IMR-90 (cell line): Measurements from ENCODE around the gene RADIL. TPM values are rescaled to one million over a fixed set of nuclear protein-coding genes. Genes with fewer than 3 reads are reported as not detected.

Experiments used
- ATAC-seq: fragments of 200-7000 bp; cut with Tn5 transposase; 2 replicates; pipeline ENCODE4 v1.9.1; 2020; ENCODE audit warnings: low read depth, mild to moderate bottlenecking, moderate library complexity
- BruUV-seq: library from RNA; stranded (reverse); fragments of 400-500 nt; replicated peaks from 2 replicates; lab custom pipeline; 2021; lab: Mats Ljungman, UMichigan
- CTCF ChIA-PET: fragments of 300-600 bp; formaldehyde crosslinking; extraction: SDS; loops from one replicate; lab custom pipeline; 2021; ENCODE audit warnings: antibody characterized with exemption; lab: Yijun Ruan, JAX
- POLR2A ChIA-PET: fragments of 300-600 bp; sonication (Branson Sonifier 250); formaldehyde crosslinking; loops from one replicate; lab custom pipeline; 2022; ENCODE audit warnings: antibody characterized with exemption; ENCODE audit not compliant: unreplicated experiment; lab: Charles Lee
- DNase-seq: peaks from one replicate; pipeline ENCODE4 v3.0.0; 2013
- H2AFZ ChIP-seq: replicated peaks from 2 replicates; pipeline ENCODE3; 2013; ENCODE audit warnings: low read length, mild to moderate bottlenecking; ENCODE audit not compliant: poor library complexity
- H2AK5ac ChIP-seq: 2 replicates; pipeline ENCODE4 v1.6.1; 2013; ENCODE audit warnings: low read depth, low read length, inconsistent platforms
- H2AK9ac ChIP-seq: replicated peaks from 2 replicates; pipeline ENCODE3; 2013; ENCODE audit warnings: mild to moderate bottlenecking, low read depth, low read length, moderate library complexity; ENCODE audit not compliant: poor library complexity
- H2BK120ac ChIP-seq: 2 replicates; pipeline ENCODE4 v1.6.1; 2013; ENCODE audit warnings: low read depth, low read length, inconsistent platforms
- H2BK15ac ChIP-seq: 3 replicates; pipeline ENCODE4 v1.6.1; 2013; ENCODE audit warnings: low read depth, low read length, inconsistent platforms
- H2BK20ac ChIP-seq: 2 replicates; pipeline ENCODE4 v1.6.1; 2013; ENCODE audit warnings: low read depth, mild to moderate bottlenecking, inconsistent platforms, low read length, moderate library complexity
- H2BK5ac ChIP-seq: 2 replicates; pipeline ENCODE4 v1.6.1; 2013; ENCODE audit warnings: mild to moderate bottlenecking, low read depth, low read length, inconsistent platforms; ENCODE audit not compliant: poor library complexity, severe bottlenecking
- H3K14ac ChIP-seq: replicated peaks from 2 replicates; pipeline ENCODE4 v1.6.1; 2013; ENCODE audit warnings: low read depth, low read length, inconsistent platforms
- H3K18ac ChIP-seq: 2 replicates; pipeline ENCODE4 v1.6.1; 2013; ENCODE audit warnings: low read depth, low read length, control low read depth
- H3K23ac ChIP-seq: 2 replicates; pipeline ENCODE4 v1.6.1; 2013; ENCODE audit warnings: low read depth, low read length, inconsistent platforms
- H3K27ac ChIP-seq: 2 replicates; pipeline ENCODE4 v1.5.1; 2013; ENCODE audit warnings: mild to moderate bottlenecking, control low read depth, low read length; ENCODE audit not compliant: insufficient read depth
- H3K27me3 ChIP-seq: 2 replicates; pipeline ENCODE4 v1.6.1; 2013; ENCODE audit warnings: low read length; ENCODE audit not compliant: control insufficient read depth, insufficient read depth
- H3K36me3 ChIP-seq: 2 replicates; pipeline ENCODE4 v1.6.1; 2013; ENCODE audit warnings: low read length, mixed read lengths; ENCODE audit not compliant: control insufficient read depth, insufficient read depth
- H3K4ac ChIP-seq: 2 replicates; pipeline ENCODE4 v1.6.1; 2013; ENCODE audit warnings: low read depth, low read length, inconsistent platforms
- H3K4me1 ChIP-seq: 2 replicates; pipeline ENCODE4 v1.6.1; 2013; ENCODE audit warnings: low read length, mixed read lengths; ENCODE audit not compliant: control insufficient read depth, insufficient read depth
- H3K4me2 ChIP-seq: 2 replicates; pipeline ENCODE4 v1.6.1; 2013; ENCODE audit warnings: low read depth, mild to moderate bottlenecking, control low read depth, low read length, moderate library complexity
- H3K4me3 ChIP-seq: 2 replicates; pipeline ENCODE4 v1.5.1; 2013; ENCODE audit warnings: low read depth, mild to moderate bottlenecking, control low read depth, low read length, moderate library complexity; ENCODE audit not compliant: insufficient read depth
- H3K56ac ChIP-seq: 2 replicates; pipeline ENCODE4 v1.6.1; 2013; ENCODE audit warnings: low read length, inconsistent platforms; ENCODE audit not compliant: insufficient read depth; ENCODE audit errors: extremely low read depth
- H3K79me1 ChIP-seq, 2 experiments: 2 replicates each; pipeline ENCODE4 v1.6.1; 2013; ENCODE audit warnings: low read length in 2 of 2, inconsistent platforms in 1 of 2, low read depth in 1 of 2
- H3K9ac ChIP-seq: 2 replicates; pipeline ENCODE4 v1.6.1; 2013; ENCODE audit warnings: low read depth, low read length, control low read depth
- H3K9me1 ChIP-seq: 2 replicates; pipeline ENCODE4 v1.6.1; 2013; ENCODE audit warnings: low read length, inconsistent platforms; ENCODE audit not compliant: insufficient read depth
- H3K9me3 ChIP-seq: 2 replicates; pipeline ENCODE4 v1.6.1; 2013; ENCODE audit warnings: low read length; ENCODE audit not compliant: control insufficient read depth, insufficient read depth
- H4K20me1 ChIP-seq: 2 replicates; pipeline ENCODE4 v1.6.1; 2013; ENCODE audit warnings: low read length, inconsistent platforms; ENCODE audit not compliant: insufficient read depth
- H4K5ac ChIP-seq: 2 replicates; pipeline ENCODE4 v1.6.1; 2013; ENCODE audit warnings: mild to moderate bottlenecking, low read depth, low read length, control low read depth
- H4K8ac ChIP-seq, 2 experiments: 2 replicates each; pipeline ENCODE4 v1.6.1; 2013; ENCODE audit warnings: low read depth in 2 of 2, low read length in 2 of 2, control low read depth in 1 of 2, inconsistent platforms in 1 of 2
- H4K91ac ChIP-seq: 2 replicates; pipeline ENCODE4 v1.6.1; 2013; ENCODE audit warnings: low read depth, low read length, inconsistent platforms; ENCODE audit not compliant: insufficient read depth
- FOS ChIP-seq: fragments of 150-350 bp; IDR thresholded peaks from 2 replicates; pipeline ENCODE4 v1.6.1; 2016; ENCODE audit warnings: low read depth, low read length
- MAFK ChIP-seq: IDR thresholded peaks from 2 replicates; pipeline ENCODE4 v1.6.1; 2012; ENCODE audit warnings: low read depth, low read length, improper control_type of control experiment
- RAD21 ChIP-seq: IDR thresholded peaks from 2 replicates; pipeline ENCODE4 v1.6.1; 2012; ENCODE audit warnings: low read length, improper control_type of control experiment
- RCOR1 ChIP-seq: IDR thresholded peaks from 2 replicates; pipeline ENCODE4 v1.6.1; 2012; ENCODE audit warnings: mild to moderate bottlenecking, low read length, improper control_type of control experiment; ENCODE audit not compliant: insufficient replicate concordance
- SMC3 ChIP-seq: fragments of 150-350 bp; IDR thresholded peaks from 2 replicates; pipeline ENCODE4 v1.6.1; 2016; ENCODE audit warnings: low read depth, mild to moderate bottlenecking, antibody characterized with exemption, low read length, moderate library complexity
- WGBS, 2 experiments: methylation state at CpG; one replicate each; pipeline versions ENCODE4 v1.1.5 to v1.1.7; 2013; ENCODE audit warnings: missing lambda C conversion rate in 2 of 2; ENCODE audit not compliant: insufficient read length in 1 of 2; ENCODE audit errors: extremely low coverage in 2 of 2; 5-methylcytosine and 5-hydroxymethylcytosine counted together
- dilution Hi-C: fragments of 300-500 bp; cut with HindIII; formaldehyde crosslinking; loops from one replicate; pipeline ENCODE4 v1.14.3; 2018; ENCODE audit warnings: low sequenced_read_pairs; ENCODE audit not compliant: unreplicated experiment
- in situ Hi-C: fragments of 300-500 bp; cut with MboI; formaldehyde crosslinking; loops from 3 replicates; pipeline ENCODE4 v1.14.3; 2019; ENCODE audit warnings: low sequenced_read_pairs, inconsistent platforms, mixed read lengths
- intact Hi-C: fragments of 100-400 bp; cut with micrococcal nuclease; formaldehyde crosslinking; loops from 2 replicates; pipeline ENCODE4 v1.10.0; 2022
- polyA plus RNA-seq, 3 experiments: library from polyadenylated mRNA; depleted of rRNA; stranded (reverse); fragments of >200 nt; gene quantifications; 2 replicates each; pipeline ENCODE4 v1.2.3, GENCODE V29; 2012; ENCODE audit warnings: low replicate concordance in 1 of 3
- total RNA-seq: library from RNA; depleted of rRNA; stranded (reverse); fragments of >200 nt; gene quantifications from 2 replicates; pipeline ENCODE4 v1.2.3, GENCODE V29; 2012
- TF ChIP-seq, protein P1 (sequence below): conservative IDR thresholded peaks from 2 replicates; pipeline ENCODE4 v1.5.1; 2012; ENCODE audit warnings: mild to moderate bottlenecking, low read depth, low read length, improper control_type of control experiment
- TF ChIP-seq, protein P2 (sequence below): fragments of 150-350 bp; IDR thresholded peaks from 2 replicates; pipeline ENCODE4 v1.6.1; 2017; ENCODE audit warnings: mild to moderate bottlenecking, antibody characterized with exemption, low read length, low read depth

Gene RADIL
- total and polyA plus RNA-seq, 2 of the 4 experiments (the other 2 are of a cell fraction) = 0.18 to 0.48 TPM

DNA sequence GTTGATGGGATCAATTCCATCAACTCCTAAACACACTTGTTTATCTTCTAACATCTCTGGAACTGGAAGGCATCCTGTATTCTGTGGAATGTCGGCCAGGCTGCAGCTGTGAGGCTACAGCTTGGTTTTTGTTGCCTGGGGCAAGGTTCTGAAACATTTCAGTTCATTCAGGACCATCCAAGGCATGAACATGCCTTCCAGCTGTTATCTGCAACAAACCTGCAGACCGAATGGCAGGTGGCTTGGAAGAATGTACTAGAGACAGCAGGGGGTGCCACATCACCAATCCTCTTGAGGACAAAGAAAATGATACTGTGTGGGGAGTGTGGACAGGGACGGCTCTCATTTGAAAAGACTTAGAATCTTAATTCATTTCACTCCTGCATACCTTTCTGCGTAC is 34.1 kb downstream of the RADIL start:
- ATAC-seq = peak; percentile 42
- POLR2A ChIA-PET = no interaction called here
- dilution Hi-C loops = no loop called here

More for the DNA sequence above, 34.1 kb downstream of the RADIL start:
- H3K9me3 ChIP-seq = peaks cover 4% of the 10 kb centered on the region
- no peak overlapping the region for H3K4me3 ChIP-seq
- intact Hi-C loops (loop anchor here (5.0 kb wide), 1 partner anchor 123 kb away; no protein-coding TSS in a partner anchor), in situ Hi-C loops (no loop called here)
- H4K8ac ChIP-seq = no peak overlapping the region
- H2BK5ac ChIP-seq = no peak overlapping the region
- H3K27me3 ChIP-seq = no peaks in the 10 kb centered on the region; the same call in 1 of the 2 replicates
- CTCF ChIA-PET = interaction anchor here (0.7 to 0.9 kb wide), 2 partner anchors 125 to 236 kb away, joined by 3 read pairs; no protein-coding TSS in a partner anchor
- no peak overlapping the region for H2AFZ ChIP-seq
- no peak overlapping the region for H4K5ac ChIP-seq
- no peak overlapping the region for H2AK5ac ChIP-seq
- H3K4ac ChIP-seq = no peak overlapping the region
- H3K4me1 ChIP-seq = peaks cover 2% of the 10 kb centered on the region; the same call in 1 of the 2 replicates
- H3K18ac ChIP-seq = no peak overlapping the region
- no peak overlapping the region for H2AK9ac ChIP-seq
- H3K23ac ChIP-seq = no peak overlapping the region
- no peak overlapping the region for H2BK120ac ChIP-seq
- no peak overlapping the region for H3K4me2 ChIP-seq
- no peaks in the 10 kb centered on the region for H4K20me1 ChIP-seq
- no peak overlapping the region for H3K9ac ChIP-seq
- no peak overlapping the region for H3K56ac ChIP-seq
- no peak overlapping the region for H3K27ac ChIP-seq
- no peak overlapping the region for H2BK15ac ChIP-seq
- no peaks in the 10 kb centered on the region for H3K9me1 ChIP-seq
- no peak overlapping the region for H3K14ac ChIP-seq
- no peaks in the 10 kb centered on the region for H3K36me3 ChIP-seq
- no peak overlapping the region for H4K91ac ChIP-seq
- no peaks in the 10 kb centered on the region for H3K79me1 ChIP-seq
- DNase-seq = peak; percentile 26
- TF ChIP-seq RAD21 = peak; percentile 29
- no peak for TF ChIP-seq FOS
- TF ChIP-seq, protein P1, sequence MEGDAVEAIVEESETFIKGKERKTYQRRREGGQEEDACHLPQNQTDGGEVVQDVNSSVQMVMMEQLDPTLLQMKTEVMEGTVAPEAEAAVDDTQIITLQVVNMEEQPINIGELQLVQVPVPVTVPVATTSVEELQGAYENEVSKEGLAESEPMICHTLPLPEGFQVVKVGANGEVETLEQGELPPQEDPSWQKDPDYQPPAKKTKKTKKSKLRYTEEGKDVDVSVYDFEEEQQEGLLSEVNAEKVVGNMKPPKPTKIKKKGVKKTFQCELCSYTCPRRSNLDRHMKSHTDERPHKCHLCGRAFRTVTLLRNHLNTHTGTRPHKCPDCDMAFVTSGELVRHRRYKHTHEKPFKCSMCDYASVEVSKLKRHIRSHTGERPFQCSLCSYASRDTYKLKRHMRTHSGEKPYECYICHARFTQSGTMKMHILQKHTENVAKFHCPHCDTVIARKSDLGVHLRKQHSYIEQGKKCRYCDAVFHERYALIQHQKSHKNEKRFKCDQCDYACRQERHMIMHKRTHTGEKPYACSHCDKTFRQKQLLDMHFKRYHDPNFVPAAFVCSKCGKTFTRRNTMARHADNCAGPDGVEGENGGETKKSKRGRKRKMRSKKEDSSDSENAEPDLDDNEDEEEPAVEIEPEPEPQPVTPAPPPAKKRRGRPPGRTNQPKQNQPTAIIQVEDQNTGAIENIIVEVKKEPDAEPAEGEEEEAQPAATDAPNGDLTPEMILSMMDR = peak; percentile 24; the same call in 1 of the 2 replicates
- TF ChIP-seq MAFK = no peak
- TF ChIP-seq SMC3 = peak; percentile 17; the same call in 1 of the 2 replicates
- TF ChIP-seq, protein P2, sequence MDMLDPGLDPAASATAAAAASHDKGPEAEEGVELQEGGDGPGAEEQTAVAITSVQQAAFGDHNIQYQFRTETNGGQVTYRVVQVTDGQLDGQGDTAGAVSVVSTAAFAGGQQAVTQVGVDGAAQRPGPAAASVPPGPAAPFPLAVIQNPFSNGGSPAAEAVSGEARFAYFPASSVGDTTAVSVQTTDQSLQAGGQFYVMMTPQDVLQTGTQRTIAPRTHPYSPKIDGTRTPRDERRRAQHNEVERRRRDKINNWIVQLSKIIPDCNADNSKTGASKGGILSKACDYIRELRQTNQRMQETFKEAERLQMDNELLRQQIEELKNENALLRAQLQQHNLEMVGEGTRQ = no peak
- TF ChIP-seq RCOR1 = no peak
- no TSS peak for BruUV-seq
- no peak overlapping the region for H2BK20ac ChIP-seq
- WGBS, 2 experiments = 0% methylated on average over 1 of the region's 4 CpGs; no CpG with 5 or more reads in 1 of the 2 experiments
